Measurements from ENCODE around the gene PKNOX2. TPM values are rescaled to one million over a fixed set of nuclear protein-coding genes. Genes with fewer than 3 reads are reported as not detected.

Gene PKNOX2
- total and polyA plus RNA-seq, 10 of the 15 experiments (the other 5 are each of a cell fraction or from before 2014, with no cell fraction given): not detected

DNA sequence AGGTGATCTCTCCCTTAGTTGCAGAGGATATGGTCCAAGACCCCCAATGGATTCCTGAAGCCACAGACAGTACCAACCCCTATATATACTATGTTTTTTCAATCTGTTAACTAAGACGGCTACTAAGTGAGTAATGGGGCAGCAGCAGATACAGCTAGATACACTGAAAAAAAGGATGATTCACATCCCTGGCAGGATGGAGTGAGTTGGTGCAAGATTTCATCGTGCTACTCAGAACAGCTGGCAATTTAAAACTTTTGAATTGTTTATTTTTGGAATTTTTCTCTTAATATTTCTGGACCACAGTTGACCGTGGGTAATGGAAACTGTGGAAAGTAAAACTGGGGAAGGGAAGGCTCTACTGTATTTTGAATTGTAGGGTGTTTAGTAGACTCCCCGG is 36.1 kb upstream of the PKNOX2 start (continued):
- TF ChIP-seq, protein P1, sequence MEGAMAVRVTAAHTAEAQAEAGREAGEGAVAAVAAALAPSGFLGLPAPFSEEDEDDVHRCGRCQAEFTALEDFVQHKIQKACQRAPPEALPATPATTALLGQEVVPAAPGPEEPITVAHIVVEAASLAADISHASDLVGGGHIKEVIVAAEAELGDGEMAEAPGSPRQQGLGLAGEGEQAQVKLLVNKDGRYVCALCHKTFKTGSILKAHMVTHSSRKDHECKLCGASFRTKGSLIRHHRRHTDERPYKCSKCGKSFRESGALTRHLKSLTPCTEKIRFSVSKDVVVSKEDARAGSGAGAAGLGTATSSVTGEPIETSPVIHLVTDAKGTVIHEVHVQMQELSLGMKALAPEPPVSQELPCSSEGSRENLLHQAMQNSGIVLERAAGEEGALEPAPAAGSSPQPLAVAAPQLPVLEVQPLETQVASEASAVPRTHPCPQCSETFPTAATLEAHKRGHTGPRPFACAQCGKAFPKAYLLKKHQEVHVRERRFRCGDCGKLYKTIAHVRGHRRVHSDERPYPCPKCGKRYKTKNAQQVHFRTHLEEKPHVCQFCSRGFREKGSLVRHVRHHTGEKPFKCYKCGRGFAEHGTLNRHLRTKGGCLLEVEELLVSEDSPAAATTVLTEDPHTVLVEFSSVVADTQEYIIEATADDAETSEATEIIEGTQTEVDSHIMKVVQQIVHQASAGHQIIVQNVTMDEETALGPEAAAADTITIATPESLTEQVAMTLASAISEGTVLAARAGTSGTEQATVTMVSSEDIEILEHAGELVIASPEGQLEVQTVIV (IDR thresholded peaks at IDR 0.05; ENCODE audit: borderline replicate concordance, partially characterized antibody): no peak
- TF ChIP-seq YY1 (IDR thresholded peaks at IDR 0.05; ENCODE audit: low read depth, low read length) (no peak), DPF2 (IDR thresholded peaks at IDR 0.05) (no peak)

DNA sequence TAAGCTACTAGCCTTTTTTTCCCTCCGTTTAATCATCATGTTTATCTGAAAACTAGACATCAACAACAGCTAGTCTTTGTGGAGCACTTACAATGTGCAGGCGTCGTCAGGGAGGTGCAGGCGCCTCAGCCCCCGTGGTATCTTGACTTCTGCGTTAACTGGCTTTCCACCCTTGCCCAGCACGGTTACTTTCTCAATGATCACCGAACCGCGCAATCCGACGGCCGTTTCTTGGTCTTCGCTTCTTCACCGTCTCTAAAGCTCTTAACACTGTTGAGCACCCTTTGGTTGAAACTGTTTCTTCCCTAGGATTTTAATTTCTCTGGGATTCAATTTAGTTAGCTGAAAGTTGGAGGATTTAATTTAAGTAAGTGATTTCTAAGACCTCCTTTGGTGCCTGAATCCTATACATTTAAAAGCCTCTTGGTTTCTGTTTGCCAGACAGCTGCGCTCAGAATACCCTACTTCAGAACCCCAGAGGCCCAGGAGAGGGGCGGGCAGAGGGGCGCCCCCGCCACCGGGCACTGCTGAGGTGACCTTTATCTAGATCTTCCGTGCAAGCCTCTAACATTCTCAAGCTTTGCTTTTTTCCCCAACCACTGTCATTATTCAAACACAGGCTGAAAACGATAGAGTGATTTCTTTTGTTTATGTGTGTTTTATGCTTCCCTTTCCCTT is 35.1 kb upstream of the PKNOX2 start:
- Histone ChIP-seq H3K36me3 (ENCODE audit: control insufficient read depth in 2 of 2, insufficient read depth in 2 of 2, low read length in 1 of 2) (no peaks in the 10 kb centered on the region), H3K9me3 (replicated peaks; ENCODE audit: control insufficient read depth, insufficient read depth, low read length) (no peaks in the 10 kb centered on the region), H3K79me2 (ENCODE audit: control insufficient read depth, insufficient read depth, low read length) (no peaks in the 10 kb centered on the region), H3K4me3 (no peak overlapping the region), H3K9ac (ENCODE audit: control insufficient read depth, insufficient read depth, low read length) (no peak overlapping the region), H4K20me1 (ENCODE audit: control insufficient read depth, insufficient read depth) (no peaks in the 10 kb centered on the region), H2AFZ (ENCODE audit: control insufficient read depth, low read depth, low read length) (no peak overlapping the region), H3K4me2 (ENCODE audit: control insufficient read depth, insufficient read depth) (no peak overlapping the region), H3K27me3 (replicated peaks in 1 of 2; ENCODE audit: control insufficient read depth in 2 of 2, insufficient read depth in 2 of 2, low read length in 1 of 2) (no peaks in the 10 kb centered on the region; a peak in 2 of 4 replicates), H3K27ac (ENCODE audit: control insufficient read depth, insufficient read depth) (no peak overlapping the region), H3K4me1 (ENCODE audit: control insufficient read depth, insufficient read depth, low read length) (no peaks in the 10 kb centered on the region)
- intact Hi-C loops (cut with micrococcal nuclease; ENCODE audit: unreplicated experiment) (no loop called here), in situ Hi-C loops (cut with MboI) (no loop called here)
- BruUV-seq (replicated peaks): no TSS peak
- ChIA-PET RAD21 (ENCODE audit: unreplicated experiment) (no interaction called here), CTCF (interaction anchor here (0.9 to 1.0 kb wide), 2 partner anchors 10 to 11 kb away, joined by 3 to 6 read pairs; no protein-coding TSS in a partner anchor), POLR2A (no interaction called here), SMC1A (ENCODE audit: uncharacterized antibody, unreplicated experiment) (interaction anchor here (1.2 to 1.4 kb wide), 2 partner anchors 12 to 38 kb away, joined by 3 to 5 read pairs; no protein-coding TSS in a partner anchor)
- no peak for TF ChIP-seq RAD21 (IDR thresholded peaks at IDR 0.05; ENCODE audit: insufficient read depth, low read depth, low read length)
- TF ChIP-seq, protein P2, sequence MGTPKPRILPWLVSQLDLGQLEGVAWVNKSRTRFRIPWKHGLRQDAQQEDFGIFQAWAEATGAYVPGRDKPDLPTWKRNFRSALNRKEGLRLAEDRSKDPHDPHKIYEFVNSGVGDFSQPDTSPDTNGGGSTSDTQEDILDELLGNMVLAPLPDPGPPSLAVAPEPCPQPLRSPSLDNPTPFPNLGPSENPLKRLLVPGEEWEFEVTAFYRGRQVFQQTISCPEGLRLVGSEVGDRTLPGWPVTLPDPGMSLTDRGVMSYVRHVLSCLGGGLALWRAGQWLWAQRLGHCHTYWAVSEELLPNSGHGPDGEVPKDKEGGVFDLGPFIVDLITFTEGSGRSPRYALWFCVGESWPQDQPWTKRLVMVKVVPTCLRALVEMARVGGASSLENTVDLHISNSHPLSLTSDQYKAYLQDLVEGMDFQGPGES (IDR thresholded peaks at IDR 0.05): no peak
- TF ChIP-seq ZNF274 (IDR thresholded peaks at IDR 0.05; ENCODE audit: insufficient read depth, insufficient read length): no peak
- TF ChIP-seq, protein P3, sequence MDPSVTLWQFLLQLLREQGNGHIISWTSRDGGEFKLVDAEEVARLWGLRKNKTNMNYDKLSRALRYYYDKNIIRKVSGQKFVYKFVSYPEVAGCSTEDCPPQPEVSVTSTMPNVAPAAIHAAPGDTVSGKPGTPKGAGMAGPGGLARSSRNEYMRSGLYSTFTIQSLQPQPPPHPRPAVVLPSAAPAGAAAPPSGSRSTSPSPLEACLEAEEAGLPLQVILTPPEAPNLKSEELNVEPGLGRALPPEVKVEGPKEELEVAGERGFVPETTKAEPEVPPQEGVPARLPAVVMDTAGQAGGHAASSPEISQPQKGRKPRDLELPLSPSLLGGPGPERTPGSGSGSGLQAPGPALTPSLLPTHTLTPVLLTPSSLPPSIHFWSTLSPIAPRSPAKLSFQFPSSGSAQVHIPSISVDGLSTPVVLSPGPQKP (IDR thresholded peaks at IDR 0.05; ENCODE audit: low read depth, low read length): no peak
- no peak for TF ChIP-seq NR2C2 (IDR thresholded peaks at IDR 0.05; ENCODE audit: borderline replicate concordance, control insufficient read depth, insufficient read length, low read depth)
- TF ChIP-seq, protein P4, sequence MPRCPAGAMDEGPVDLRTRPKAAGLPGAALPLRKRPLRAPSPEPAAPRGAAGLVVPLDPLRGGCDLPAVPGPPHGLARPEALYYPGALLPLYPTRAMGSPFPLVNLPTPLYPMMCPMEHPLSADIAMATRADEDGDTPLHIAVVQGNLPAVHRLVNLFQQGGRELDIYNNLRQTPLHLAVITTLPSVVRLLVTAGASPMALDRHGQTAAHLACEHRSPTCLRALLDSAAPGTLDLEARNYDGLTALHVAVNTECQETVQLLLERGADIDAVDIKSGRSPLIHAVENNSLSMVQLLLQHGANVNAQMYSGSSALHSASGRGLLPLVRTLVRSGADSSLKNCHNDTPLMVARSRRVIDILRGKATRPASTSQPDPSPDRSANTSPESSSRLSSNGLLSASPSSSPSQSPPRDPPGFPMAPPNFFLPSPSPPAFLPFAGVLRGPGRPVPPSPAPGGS (IDR thresholded peaks at IDR 0.05; ENCODE audit: borderline replicate concordance, insufficient read depth, low read depth, low read length, poor library complexity, severe bottlenecking): no peak
- no peak for TF ChIP-seq CREM (IDR thresholded peaks at IDR 0.05; ENCODE audit: low read depth)
- TF ChIP-seq GABPA (IDR thresholded peaks at IDR 0.05; ENCODE audit: low read depth): no peak
- no peak for TF ChIP-seq MYB (IDR thresholded peaks at IDR 0.05; ENCODE audit: borderline replicate concordance, low read depth, low read length)
- no peak for TF ChIP-seq MTA3 (IDR thresholded peaks at IDR 0.05; ENCODE audit: borderline replicate concordance, low read length)
- TF ChIP-seq GATAD2B (conservative IDR thresholded peaks at IDR 0.05; ENCODE audit: low read depth): no peak
- DNase-seq (ENCODE audit: low read depth, low spot score) (no peak), FAIRE-seq (no peak), ATAC-seq (no peak)
- WGBS (ENCODE audit: insufficient coverage, insufficient replicate concordance, low lambda C conversion rate, missing lambda C conversion rate): 66% methylated on average over 22 of the region's 22 CpGs

All from GM12878 (cell line).